ENCODE results near the gene SEC24C.
"Not testable (repeated sequence)": the region's sequence is repeated elsewhere in the genome, so short reads cannot be mapped to it uniquely, and the experiment has no call there.

SEC24C gene

GRCh38 chr10:73791871-73792400, 47.8 kb downstream of the SEC24C start:
- no peak for DNase-seq (ENCODE audit: low read depth)
- no peak overlapping the region for H3K4me3 ChIP-seq (ENCODE audit: control insufficient read depth, low read depth, low read length)
- TF ChIP-seq CTCF (IDR thresholded peaks at IDR 0.05; ENCODE audit: control insufficient read depth, insufficient read depth, low read depth, low read length, missing control alignments), result no peak

- no peak overlapping the region for H3K4me3 ChIP-seq (ENCODE audit: control insufficient read depth, low read depth, low read length)
- no peak for DNase-seq (ENCODE audit: low read depth)
- no peak for TF ChIP-seq CTCF (IDR thresholded peaks at IDR 0.05; ENCODE audit: control insufficient read depth, insufficient read depth, low read depth, low read length, missing control alignments)
Measured at GRCh38 chr10:73793456-73793855, 49.3 kb downstream of the SEC24C start.

GRCh38 chr10:73795491-73795890, 51.3 kb downstream of the SEC24C start:
- H3K4me3 ChIP-seq (ENCODE audit: control insufficient read depth, low read depth, low read length); DNase-seq (ENCODE audit: low read depth): not testable (repeated sequence)

- H3K4me3 ChIP-seq (ENCODE audit: control insufficient read depth, low read depth, low read length); DNase-seq (ENCODE audit: low read depth): not testable (repeated sequence)
Measured at GRCh38 chr10:73796035-73796434, 51.9 kb downstream of the SEC24C start.

GRCh38 chr10:73796766-73797165, 52.6 kb downstream of the SEC24C start:
- no peak for TF ChIP-seq CTCF (IDR thresholded peaks at IDR 0.05; ENCODE audit: control insufficient read depth, insufficient read depth, low read depth, low read length, missing control alignments)
- no peak for DNase-seq (ENCODE audit: low read depth)
- no peak overlapping the region for H3K4me3 ChIP-seq (ENCODE audit: control insufficient read depth, low read depth, low read length)

- no peak for DNase-seq (ENCODE audit: low read depth)
- no peak overlapping the region for H3K4me3 ChIP-seq (ENCODE audit: control insufficient read depth, low read depth, low read length)
- no peak for TF ChIP-seq CTCF (IDR thresholded peaks at IDR 0.05; ENCODE audit: control insufficient read depth, insufficient read depth, low read depth, low read length, missing control alignments)
Measured at GRCh38 chr10:73797324-73798025, 53.3 kb downstream of the SEC24C start.

- H3K4me3 ChIP-seq (ENCODE audit: control insufficient read depth, low read depth, low read length), result no peak overlapping the region
- DNase-seq (ENCODE audit: low read depth), result no peak
- no peak for TF ChIP-seq CTCF (IDR thresholded peaks at IDR 0.05; ENCODE audit: control insufficient read depth, insufficient read depth, low read depth, low read length, missing control alignments)
Measured at GRCh38 chr10:73798087-73798486, 53.9 kb downstream of the SEC24C start.
